SHP77 (cell line): ENCODE measurements around the gene GCNT3.
"Not testable (repeated sequence)": the region's sequence is repeated elsewhere in the genome, so short reads cannot be mapped to it uniquely, and the experiment has no call there.

ENCODE experiments used
- DNase-seq, 2 experiments: peaks; one replicate each; lab custom pipeline; 2025; lab: John Stamatoyannopoulos, UW

Gene GCNT3

DNA sequence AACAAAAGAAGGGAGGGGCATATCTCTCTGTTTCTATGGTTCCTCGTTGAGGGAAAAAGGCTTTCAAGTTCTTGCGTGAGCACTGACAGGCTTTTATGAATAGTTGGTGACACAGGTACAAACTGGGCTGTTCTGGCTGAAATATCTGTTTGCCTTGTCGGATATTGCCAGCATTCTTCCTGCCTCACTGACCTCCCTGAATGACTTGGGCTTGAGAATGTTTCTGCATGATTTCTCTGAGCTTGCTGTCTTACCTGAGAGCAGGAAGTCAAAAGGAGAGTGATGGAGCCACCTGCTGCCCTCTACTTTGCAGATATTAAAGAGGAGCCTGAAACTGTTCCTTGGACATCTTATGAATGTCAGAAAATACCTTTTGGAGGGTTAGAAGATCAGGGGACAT is 4.8 kb downstream of the GCNT3 start:
- no peak for DNase-seq

GRCh38 chr15:59618406-59618805 is 6.8 kb downstream of the GCNT3 start:
- DNase-seq = no peak

DNA sequence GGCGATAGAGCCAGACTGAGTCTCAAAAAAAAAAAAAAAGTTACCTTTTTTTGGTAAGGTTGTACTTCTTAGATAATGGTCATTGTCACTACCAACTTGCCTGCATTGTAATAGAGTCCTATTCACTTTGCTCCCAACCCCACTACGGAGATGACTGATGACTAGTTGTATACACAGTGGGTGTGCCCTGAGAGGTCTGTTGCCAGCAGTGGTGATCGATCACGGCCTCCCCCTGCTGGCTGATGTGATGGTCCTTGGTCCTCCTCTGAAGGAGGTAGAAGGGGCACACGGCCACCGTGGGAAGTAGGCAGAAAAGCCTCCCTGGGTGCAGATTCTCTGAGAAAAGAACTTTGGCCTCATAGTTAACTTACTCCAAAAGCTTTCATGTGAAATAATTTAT is 10.7 kb downstream of the GCNT3 start:
- peak; percentile 26 to 38 for DNase-seq

DNA sequence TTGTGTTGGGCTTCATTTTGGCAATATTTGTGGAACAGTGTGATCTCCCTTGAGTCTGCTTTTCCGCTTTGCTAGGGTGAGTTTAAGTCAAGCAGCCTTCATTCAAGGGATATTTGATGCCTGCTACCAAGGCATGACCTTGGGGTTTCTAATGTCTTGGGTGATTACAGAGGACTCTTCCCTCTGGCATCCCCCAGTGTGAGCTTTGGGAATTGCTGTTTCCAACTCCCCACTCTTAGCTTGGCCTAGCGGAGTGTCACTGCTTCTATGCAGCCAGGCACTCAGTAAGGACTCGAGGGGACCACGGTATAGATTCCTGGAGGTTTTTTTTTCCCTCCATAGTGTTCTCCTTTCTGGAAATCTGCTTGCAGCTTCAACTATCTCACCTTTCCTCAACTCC is 21.1 kb downstream of the GCNT3 start:
- peak in 1 of 2 experiments; percentile 12 for DNase-seq

DNA sequence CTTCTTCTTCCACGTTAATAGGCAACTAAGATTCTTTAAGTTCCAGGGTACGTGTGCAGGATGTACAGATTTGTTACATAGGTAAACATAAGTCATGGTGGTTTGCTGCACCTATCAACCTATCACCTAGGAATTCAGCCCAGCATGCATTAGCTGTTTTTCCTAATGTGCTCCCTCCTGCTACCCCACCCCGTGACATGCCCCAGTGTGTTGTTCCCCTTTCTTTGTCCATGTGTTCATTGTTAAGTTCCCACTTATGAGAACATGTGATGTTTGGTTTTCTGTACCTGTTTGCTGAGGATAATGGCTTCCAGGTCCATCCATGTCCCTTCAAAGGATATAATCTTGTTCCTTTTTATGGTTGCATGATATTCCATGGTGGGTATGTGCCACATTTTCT is 24.6 kb downstream of the GCNT3 start:
- no peak for DNase-seq

- DNase-seq = not testable (repeated sequence)
These were observed 25.9 kb downstream of the GCNT3 start for GRCh38 chr15:59637507-59637906.

- DNase-seq = no peak
These were observed 30.8 kb downstream of the GCNT3 start for GRCh38 chr15:59642351-59642750.

- no peak for DNase-seq
These were observed 33.2 kb downstream of the GCNT3 start for GRCh38 chr15:59644756-59645155.

DNA sequence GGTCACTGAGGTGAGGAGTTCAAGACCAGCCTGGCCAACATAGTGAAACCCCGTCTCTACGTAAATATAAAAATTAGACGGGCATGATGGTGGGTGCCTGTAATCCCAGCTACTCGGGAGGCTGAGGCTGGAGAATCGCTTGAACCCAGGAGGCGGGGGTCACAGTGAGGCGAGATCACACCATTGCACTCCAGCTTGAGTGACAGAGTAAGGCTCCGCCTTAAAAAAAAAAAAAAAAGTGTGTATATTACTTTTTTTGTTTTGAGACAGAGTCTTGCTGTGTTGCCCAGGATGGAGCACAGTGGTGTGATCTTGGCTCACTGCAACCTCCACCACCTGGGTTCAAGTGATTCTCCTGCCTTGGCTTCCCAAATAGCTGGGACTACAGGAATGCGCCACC is 34.2 kb downstream of the GCNT3 start:
- not testable (repeated sequence) for DNase-seq

GRCh38 chr15:59646277-59646676 is 34.7 kb downstream of the GCNT3 start:
- no peak for DNase-seq

- no peak for DNase-seq
These were observed 35.5 kb downstream of the GCNT3 start for GRCh38 chr15:59647085-59647484.

- DNase-seq = no peak
These were observed 38.0 kb downstream of the GCNT3 start for GRCh38 chr15:59649603-59650002.

- no peak for DNase-seq
These were observed 42.5 kb downstream of the GCNT3 start for GRCh38 chr15:59654046-59654445.

DNA sequence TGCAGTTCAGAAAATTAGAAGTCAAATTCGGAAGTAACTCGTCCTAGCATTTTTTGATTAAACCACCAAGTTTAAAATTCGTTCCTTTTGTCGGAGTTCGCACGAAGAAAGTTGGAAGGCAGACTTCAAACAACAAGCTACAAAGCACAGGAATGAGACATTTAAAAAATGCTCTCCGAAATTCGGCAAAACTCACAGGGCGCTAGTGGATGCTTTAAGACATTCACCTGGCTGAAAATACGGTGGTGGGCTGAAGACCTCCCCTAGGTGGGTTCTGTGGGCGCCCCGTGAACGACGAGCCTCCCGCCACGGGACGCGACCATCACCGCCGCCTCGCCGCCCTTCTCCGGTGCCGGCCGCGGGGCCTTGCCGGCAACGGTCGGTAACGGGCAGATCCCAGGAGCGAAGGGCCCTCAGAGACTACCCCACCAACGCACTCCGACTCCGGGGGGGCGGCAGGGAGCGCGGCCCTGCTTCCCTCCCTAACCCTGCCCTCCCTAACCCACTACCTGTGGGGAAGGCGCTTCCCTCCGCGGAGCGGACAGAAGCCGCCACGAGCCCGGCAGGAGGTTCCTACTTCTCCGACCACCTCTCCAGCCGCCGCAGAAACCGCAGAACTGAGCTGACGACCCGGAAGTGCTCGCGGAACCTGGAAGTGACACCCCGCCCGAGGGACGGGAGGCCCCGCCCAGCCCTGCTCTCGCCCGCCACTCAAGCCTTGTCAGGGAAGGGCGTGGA is 45.5 kb downstream of the GCNT3 start, which contains the start of gene GTF2A2:
TSS of gene GTF2A2 (minus strand) at position 619 of the 738 bp plus-strand sequence. CDS start 5,238 bp downstream, outside the sequence.
- peak; percentile 87 to 95 for DNase-seq

DNA sequence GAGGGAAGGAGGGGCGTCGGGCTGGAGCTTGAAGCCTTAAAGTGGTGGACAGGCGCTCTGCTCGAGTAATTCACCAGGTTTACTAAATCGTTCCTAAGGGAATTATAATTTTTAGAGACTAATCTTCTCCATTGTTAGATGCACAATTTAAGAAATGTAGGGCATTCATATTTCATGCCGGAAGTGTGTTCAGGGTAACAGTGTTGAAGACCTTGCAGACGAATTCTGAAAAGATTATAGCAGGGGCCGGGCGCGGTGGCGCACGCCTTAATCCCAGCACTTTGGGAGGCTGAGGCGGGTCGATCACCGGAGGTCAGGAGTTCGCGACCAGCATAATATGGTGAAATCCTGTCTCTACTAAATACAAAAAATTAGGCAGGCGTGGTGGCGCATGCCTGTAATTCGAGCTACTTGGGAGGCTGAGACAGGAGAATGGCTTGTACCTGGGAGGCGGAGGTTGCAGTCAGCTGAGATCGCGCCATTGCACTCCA is 46.1 kb downstream of the GCNT3 start:
- no peak for DNase-seq

DNA sequence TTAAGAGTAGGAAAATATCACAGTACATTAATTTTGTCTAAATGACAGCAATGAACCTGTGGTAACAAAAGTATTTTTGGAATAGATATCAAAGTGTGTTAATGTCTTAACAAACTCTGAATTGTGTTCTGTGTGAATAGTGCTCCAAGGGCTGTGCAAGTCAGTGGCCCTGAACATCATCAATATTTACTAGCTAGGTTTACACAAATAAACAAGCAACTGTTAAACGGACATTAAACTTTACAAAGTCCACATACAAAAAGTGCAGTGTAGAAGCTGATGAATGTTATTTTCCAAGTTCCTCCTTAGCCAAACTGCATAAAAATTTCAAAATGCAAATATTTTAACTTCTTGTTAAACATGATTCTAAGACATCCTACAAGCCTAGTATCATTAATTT is 47.8 kb downstream of the GCNT3 start:
- DNase-seq = no peak

DNA sequence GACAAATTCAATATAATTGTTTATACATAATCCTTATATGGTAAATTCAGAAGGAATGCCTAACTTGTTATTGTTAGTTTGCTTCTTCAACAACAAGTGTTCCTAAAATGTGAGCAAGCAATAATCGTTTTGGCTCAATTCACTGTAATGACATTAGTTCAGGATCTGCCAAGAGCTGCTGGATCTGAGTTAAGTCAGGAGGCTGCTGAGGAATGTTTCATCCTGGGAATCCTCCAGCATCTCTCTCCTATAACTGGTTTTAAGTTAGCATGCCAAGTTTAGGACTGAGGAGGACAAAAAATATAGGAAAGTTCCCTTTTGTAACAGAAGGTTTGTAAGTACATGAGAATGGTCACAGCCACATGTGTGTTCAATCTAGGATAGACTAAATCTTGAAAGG is 50.7 kb downstream of the GCNT3 start:
- no peak for DNase-seq

DNA sequence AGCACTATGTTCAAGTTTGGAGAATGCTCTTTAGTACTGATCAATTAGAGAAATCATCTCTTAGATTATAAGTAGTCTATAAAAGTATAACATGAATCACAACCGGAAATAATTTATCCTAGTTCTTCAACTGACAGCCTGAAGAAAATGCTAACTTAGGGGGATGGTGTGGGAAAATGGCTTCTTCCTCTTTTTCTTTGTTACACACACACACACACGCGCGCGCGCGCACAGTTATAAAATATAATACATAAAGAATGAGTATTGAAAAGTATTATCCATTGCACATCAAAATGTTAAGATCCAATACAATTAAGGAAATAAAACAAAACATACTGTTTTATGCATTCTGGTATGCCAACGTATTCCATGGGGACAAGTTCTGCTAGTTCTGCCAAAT is 57.0 kb downstream of the GCNT3 start:
- DNase-seq = no peak
